DMS153 treated with DMSO at 0.1 percent for 48 hours (cell line): ENCODE measurements around the gene ABCA10.
"Not testable (repeated sequence)": the region's sequence is repeated elsewhere in the genome, so short reads cannot be mapped to it uniquely, and the experiment has no call there.

Source experiments
- DNase-seq: peaks from one replicate; lab custom pipeline; 2025; ENCODE audit not compliant: unreplicated experiment; lab: John Stamatoyannopoulos, UW

ABCA10 gene

DNA sequence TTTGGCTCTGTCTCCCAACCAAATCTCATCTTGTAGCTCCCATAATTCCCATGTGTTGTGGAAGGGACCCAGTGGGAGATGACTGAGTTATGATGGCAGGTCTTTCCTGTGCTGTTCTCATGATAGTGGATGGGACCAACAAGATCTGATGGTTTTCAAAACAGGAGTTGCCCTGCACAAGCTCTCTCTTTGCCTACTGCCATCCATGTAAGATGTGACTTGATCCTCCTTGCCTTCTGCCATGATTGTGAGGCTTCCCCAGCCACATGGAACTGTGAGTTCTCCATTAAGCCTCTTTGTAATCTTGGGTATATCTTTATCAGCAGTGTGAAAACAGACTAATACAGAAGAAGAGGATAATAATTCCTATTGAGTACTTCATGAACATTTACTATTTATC, 60.0 kb downstream of the ABCA10 start:
- DNase-seq = not testable (repeated sequence)

DNA sequence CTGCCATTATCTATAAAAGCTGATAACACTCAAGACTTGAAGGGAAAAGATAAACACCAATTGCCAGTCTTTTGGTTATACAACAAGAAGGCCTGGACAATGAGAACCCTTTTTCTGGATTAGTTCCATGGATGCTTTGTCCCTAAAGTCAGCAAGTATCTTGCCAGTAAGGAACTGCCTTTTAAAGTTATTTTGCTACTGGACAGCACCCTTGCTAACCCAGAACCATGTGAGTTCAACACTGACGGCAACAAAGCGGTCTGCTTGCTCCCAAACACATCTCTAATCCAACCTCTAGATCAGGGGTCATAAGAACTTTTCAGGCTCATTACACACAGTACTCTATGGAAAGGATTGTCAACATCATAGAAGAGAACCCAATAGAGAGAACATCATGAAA, 61.7 kb downstream of the ABCA10 start:
- DNase-seq = no peak

DNA sequence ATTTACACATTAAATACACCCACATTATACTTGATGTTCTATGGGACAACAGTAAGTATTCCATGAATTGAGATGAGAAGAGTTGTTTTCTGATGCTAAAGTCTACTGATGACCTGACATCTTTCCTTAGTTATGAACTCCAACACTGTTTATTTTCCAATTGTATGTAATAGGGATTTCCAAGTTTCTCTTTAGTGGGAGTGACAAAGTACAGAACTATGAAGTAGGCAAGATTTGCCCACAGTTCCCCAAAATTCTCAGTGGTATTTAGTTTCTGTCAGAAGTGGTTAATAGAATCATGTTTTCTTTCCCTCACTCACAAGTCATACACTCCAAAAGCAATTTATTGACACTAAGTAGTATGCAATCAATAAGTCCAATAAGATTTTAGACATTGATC, 64.4 kb downstream of the ABCA10 start:
- DNase-seq = no peak

DNA sequence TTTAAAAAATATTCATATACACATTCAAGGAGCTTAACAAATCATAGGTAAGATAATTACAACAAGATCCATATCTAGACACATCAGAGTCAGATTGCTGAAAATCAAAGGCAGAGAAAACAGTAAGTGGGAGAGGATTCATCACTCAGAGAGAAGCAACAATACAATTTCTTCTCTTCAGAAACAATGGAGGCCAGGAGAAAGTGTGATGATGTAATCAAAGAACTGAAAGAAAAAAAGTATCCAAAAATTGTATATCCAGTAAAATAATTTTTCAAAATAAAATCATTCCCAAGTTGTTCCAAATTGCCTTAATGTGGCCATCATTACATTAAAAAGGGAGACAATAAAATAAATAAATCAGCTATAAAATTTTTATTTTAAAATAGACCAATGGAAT, 69.2 kb downstream of the ABCA10 start:
- no peak for DNase-seq

DNA sequence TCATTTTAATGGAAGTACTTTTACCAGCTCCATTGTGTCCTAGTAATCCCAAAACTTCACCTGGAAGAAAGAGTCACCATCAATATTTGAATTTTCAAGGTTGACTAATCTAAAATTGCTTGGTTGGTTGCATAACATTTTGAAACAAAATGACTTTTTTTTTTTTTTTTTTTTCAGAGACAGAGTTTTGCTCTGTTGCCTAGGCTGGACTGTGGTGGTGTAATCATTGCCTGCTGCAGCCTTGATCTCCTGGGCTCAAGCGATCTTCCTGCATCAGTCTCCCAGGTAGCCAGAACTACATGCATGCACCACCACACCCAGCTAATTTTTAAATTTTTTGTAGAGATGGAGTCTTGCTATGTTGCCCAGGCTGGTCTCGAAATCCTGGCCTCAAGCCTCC, 74.4 kb downstream of the ABCA10 start:
- no peak for DNase-seq

DNA sequence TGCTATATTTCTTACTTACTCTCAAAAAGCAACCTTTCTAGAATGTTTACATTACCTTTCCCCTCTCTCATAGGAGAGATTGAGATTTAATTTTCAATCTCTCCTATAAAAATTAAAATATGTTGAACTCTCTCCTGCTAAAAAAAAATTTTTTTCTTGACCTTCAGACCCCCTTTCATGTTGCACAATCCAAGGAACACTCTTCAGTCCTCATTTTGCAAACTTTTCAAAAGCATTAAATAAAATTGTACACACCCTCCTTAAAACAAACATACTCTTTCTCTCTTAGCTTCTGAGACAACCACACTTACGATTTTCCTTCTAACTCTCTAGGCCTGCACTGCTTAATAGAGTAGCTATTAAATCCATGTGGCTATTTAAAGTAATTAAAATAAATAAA, 78.3 kb downstream of the ABCA10 start:
- no peak for DNase-seq

DNA sequence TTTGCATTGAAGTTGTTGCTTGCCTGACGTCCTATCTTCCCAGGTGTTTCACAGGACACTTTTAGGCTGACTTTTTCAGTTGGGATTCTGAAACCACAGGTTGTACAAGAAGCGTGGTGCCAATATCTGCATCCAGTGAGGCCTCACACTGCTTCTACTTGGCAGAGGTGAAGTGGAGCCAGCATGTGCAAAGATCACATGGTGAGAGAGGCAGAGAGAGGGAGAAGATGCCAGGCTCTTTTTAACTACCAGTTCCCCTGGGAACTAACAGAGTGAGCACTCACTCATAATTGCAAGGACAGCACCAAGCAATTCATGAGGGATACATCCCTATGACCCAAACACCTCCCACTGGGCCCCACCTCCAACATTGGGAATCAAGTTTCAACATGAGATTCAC, 81.2 kb downstream of the ABCA10 start:
- DNase-seq = no peak

DNA sequence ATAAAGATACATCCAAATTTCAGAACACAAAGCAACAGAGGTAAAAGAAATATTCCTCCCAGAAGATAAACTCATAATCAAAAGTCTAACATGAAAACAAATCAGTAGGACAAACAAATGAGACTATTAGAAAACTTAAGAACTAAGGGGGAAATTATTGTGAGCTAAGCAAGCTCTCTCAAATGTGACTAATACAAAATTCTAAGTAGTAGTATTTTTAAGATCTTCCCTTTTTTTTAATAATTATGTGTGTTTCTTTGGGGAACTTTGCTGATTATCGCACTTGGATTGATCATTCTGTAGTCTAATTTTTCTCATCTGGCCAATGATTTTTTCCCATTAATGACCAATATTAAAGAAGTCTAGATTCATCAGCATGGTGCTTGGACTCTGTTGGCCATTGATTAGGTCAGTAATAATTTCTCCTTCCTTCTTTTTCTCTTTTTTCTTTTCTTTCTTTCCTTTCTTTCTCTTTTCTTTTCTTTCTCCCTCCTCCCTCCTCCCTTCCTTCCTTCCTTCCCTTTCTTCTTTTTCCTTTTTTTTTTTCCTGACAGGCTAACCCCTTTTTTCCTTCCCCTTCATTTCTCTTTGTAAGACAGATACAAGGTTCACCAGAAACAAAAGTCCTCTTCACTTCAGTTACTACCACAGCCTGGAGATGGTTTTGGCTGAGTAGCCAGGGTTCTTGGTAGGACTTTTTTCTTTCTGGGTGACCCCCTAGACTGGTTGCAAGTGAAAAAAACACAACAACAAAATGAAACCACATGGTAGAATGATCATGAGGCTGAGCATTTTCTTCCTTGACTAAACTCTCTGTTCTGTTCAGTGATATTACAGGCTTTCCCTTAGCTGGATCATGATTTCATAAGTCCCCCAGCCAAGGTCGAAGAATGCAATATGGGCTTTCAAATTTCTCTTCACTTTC, 84.0 kb downstream of the ABCA10 start:
- DNase-seq = no peak

DNA sequence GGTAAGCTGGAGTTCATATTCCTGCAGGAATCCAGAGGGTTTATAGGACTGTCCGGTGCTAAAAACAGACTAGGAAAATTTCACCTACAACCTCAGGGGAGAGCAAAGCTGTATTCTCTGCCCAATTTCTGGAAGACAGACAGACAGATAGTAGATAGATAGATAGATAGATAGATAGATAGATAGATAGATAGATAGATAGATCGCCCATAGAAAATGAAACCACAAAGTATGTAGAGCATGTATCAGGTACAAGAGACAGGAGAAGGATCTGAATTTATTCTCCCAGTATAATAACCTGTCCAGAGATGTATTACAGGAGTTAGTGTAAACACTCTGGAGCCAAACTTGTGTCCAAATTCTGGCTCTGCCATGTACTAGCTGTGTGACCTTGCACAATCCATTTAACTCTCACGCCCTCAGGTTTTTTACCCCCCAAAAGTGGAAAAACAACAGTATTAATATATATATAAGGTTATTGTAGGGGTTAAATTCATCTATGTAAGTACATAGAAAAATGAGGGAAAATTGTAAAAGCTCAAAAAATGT, 84.9 kb downstream of the ABCA10 start:
- DNase-seq = no peak

DNA sequence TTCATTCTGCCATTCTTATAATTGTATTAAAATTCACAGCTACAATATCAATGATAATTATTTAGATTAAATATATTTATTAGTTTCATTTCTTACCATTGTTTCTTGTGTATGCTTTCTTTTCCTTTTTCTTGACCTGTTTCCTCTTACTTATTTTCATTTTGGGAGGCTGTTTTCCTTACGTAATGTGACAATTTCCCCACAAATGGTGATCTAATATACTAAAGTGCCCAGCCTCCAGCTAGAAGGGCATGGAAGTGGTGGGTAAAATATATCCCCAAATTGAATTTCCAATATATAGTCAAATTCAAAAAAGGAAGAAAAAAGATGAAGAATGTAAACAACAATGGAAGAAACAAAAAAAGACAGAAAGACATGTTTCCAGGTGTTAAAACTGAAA, 85.5 kb downstream of the ABCA10 start:
- DNase-seq = no peak

DNA sequence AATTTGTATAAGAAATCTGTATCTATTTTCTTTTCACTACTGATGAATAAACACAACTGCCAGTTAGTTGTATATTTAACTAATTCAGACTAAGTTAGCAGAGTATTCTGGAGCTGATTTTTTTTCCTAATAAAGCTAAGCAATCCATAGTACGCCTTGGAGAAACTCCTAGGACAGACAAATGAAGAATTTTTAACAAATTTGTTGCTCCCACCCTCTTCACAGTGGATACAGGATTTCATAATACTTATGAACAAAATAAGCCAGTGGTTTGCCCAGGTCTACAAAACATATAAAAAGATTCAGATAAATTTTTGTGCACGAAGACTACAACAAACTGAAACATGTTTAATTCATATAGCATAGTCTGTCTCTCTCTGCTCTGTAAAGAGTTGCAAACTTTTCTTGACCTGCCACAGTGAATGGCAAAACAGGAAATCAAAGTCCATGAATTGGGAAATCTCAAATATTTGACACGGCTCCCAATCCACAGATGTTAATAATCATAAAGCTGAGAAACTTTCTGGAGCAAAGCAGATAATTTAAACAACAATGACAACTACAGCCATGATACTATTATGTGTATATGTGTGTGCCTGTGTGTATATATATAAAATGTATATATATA, 86.3 kb downstream of the ABCA10 start:
- no peak for DNase-seq

DNA sequence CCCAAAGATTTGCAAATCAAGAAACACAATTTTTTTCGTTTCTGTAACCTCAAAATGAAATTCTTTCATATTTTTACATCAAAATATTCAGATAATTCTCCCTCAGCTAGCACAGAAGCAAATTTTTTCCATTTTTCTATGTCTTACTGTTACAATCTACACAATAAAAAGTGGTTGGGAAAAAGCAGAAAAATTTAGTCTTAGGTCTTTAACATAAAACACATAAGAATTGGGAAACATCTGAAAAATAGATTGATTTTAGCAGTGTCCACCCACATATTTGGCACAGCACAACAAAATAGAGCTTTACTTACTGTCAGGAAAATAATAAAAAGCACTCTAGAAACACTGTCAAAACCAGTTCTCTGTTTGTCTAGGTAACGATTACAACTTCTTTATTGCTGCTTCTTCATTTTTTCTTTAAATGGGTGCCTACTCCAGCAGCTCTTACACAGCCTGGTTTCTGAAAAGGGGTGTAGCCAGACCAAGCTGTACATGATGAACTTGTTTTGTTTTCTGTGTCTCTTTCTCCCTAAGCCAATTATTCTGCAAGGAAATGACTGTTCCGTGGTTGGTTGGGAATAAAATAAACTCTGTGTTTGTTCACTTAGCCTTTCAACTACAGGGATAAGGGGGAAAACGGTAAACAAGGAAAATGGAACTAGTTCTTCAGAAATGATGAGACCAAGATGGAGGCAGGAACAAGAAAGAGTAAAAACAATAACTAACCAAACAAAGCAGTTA, 87.0 kb downstream of the ABCA10 start, which contains the start of gene ABCA6:
TSS of gene ABCA6 (minus strand) at position 465 of the 744 bp plus-strand sequence. CDS start 1,192 bp downstream, outside the sequence.
- no peak for DNase-seq

DNA sequence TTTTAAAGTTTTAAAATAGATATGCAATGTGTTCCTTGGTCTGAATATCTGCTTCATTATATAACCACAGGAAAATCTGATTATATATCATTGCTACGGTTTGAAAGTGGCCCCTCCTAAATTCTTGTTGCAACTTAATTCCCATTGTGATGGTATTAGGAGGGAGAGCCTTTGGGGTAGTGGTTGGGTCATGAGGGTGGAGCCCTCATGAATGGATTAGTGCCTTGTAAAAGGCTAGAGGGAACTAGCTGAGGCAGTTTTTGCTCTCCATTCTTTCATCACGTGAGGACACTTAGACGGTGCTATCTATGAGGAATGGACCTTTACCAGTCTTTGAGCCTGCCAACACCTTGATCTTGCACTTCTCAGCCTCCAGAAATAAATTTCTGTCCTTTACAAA, 94.5 kb downstream of the ABCA10 start:
- DNase-seq = no peak

DNA sequence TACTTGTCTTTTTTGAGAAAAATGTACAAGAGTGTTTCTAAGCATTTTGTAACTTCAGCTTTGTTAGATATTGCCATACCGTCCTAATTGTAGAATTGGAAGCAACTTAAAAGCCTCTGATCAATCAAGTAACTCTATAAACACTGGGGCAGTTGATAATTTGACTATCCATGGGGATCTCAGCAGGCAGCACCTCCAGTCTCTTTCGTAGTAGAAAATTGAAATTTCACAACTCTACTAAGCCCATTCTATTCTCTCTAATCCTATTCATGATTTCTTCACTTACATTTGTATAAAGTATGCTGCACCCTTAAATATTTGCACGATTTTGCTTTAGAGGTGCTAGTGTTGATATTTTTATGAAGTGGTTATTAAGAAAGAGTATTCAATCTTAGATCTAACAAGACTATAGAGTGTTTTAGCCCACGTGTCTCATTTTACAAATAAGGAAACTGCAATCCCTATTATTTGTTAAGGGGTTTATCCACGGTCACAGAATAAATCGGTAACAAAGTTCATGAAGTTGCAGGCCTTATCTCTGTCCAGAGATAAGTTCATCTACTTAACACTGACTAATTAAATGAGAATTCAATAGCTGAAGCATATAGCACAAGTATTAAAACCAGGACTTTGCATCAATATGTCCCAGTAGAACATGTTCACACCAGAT, 97.9 kb downstream of the ABCA10 start:
- no peak for DNase-seq

DNA sequence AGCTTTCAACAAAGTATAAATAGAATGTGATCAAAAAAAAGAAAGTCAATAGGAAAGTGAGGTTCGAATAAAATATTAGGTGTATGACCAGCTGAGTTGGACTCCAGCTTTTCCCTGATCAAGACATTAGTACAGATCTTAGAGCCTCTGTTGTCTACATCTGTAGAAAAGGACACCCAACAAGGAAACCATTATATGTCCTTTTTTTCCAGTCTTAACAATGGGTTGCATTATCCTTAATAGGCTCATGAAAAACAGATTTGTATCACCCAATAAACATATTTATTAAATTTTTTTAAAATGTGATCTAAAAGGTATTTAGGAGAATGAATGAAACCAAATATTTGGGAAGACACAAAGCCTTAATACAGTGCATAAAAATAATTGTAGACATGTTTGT, 105.0 kb downstream of the ABCA10 start:
- DNase-seq = no peak

DNA sequence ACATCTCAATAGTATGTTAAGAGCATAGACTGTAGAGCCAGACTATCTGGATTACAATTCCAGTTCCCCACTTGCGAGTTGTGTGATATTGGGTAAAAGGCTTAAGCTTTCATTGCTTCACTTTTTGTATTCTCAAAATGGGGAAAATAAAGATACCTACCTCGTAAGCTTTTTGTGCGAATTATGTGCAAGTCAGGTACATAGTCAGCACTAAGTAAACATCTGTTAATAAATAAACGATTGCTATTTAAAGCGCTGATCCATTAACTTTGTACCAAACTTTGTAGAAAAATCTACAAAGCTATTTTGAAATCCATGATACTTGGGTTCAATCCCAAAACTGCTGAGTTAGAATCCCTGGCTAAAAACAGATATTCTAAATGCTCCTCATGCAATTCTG, 106.6 kb downstream of the ABCA10 start:
- no peak for DNase-seq

DNA sequence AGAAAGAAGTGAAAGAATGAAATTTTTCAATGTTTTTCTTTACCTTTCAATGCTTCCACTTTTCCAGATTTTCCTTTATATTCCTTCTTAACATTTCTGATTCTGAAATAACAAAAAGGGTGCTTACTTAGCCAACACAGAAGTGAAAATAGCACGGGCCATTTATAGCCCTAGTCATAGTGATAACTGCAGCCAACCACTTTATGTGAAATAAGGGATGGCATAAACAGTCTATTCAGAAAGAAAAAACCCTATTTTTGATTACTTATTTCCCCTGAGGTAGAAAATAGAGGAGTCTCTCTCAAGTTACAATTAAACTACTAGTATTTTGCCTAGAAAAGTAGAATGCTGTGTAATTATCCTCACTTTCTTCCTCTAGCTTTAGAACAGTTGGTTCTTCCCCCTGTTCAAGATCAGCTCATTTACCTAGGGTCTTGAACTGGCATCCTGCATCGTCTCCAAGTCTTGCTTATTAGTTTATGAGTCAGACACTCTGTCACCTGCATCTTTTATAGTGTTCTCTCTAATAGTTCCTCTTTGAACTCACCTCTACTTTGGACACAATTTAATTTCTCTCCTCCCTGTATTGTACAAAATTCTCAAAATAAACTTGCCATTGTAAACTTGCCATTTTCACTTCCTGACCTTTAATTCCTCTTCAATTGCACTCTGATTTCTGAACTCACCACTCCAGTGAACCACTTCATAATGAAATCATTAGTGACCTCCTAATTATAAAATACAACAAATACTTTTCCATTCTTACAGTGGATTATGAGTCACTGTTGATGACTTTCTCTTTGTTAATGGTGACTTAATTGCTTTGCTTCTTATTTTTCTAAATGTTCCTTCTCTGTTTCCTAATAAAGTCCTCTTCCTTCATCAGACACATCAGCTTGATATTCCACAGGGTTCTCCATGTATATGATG, 110.5 kb downstream of the ABCA10 start:
- no peak for DNase-seq

DNA sequence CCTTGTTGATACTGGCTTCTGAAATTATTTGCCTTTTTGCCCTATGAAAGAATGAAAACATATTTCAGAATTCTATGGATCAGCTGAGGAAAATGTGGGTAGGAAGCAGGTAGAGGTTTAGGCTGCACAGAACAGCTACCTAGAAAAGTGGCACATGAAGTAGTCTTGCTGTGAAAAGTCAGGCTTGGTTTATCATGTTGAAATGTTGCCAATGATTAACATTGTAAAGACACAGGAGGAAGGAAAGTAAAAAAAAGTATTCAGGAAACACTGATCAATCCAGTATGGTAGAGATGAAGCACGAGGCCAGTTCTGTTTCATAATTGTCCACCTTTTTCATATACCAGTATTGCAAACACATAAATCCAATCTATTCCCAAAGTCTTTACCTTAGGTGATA, 116.8 kb downstream of the ABCA10 start:
- no peak for DNase-seq

DNA sequence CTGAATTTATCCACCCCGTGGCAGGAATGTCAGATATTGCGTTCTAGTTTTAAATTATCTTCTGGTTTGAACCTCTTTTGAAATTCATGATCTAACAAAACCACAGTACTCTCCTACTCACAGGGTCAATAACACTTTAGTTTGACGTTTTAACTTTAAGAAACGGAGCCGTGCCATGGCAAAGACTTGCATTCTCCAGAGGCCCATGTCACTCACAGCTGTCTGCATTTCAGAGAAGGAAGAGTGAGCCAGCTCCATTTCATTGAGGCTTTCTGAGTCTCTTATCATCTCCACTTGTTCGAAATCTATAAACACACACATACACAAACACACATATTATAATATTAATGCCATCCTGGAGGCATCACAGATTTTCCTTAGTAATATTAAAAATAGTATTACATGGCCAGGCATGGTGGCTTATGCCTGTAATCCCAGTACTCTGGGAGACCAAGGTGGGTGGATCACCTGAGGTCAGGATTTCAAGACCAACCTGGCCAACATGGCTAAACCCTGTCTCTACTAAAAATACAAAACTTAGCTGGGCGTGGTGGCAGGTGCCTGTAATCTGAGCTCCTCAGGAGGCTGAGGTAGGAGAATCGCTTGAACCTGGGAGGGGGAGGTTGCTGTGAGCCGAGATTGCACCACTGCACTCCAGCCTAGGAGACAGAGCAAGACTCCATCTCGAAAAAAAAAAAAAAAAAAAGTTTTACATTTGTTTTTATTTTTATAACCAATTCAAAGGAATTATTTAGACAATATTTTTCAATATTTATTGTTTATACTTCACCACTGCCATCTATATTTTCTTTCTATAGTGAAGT, 122.5 kb downstream of the ABCA10 start:
- no peak for DNase-seq
